ENCODE data around the gene VDAC2.

Gene VDAC2, protein sequence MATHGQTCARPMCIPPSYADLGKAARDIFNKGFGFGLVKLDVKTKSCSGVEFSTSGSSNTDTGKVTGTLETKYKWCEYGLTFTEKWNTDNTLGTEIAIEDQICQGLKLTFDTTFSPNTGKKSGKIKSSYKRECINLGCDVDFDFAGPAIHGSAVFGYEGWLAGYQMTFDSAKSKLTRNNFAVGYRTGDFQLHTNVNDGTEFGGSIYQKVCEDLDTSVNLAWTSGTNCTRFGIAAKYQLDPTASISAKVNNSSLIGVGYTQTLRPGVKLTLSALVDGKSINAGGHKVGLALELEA

DNA sequence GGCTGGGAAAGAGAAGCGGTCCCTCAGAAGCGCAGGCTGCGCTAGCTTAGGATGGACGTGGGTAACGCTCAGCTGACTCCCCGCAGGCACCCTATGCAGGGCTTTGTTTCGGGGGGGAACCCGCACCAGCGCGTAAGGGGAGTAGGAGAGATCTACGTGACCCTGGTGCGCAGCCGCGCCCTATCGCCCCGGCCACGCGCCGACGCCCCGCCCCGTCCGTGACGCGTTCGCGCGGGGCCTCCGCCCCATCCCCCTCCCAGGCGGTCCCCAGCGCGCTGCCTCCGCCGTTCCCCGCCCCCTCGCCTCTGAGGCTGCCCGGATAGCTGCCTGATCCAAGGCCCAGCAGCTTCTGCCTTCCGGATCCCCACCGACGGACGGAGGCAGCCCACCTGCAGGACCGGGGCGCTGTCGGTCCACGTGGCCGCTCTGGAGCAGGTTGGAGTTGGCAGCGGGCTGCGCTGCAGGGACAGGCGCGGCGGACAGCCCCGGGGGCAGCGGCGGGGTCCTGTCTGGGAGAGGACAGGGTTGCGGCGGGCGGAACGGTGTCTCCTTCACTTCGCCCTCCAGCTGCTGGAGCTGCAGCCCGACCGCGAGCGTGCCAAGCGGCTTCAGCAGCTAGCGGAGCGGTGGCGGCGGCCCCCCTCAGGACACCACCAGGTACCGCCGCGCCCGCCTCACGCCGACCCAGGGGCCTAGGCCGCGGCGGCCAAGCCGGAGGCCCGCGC is at the start of gene VDAC2:
Gene VDAC2, plus strand, starts transcription at position 515 of the 725 bp plus-strand sequence. CDS start 363 bp downstream, outside the sequence.
- H3K36me3 ChIP-seq (ENCODE audit: control insufficient read depth in 2 of 2, insufficient read depth in 2 of 2, low read length in 2 of 2), result peaks cover 17 to 26% of the 10 kb centered on the region in 2 donors
- no peaks in the 10 kb centered on the region for H3K27me3 ChIP-seq (ENCODE audit: control insufficient read depth in 2 of 2, insufficient read depth in 2 of 2, low read length in 2 of 2)
- H3K4me3 ChIP-seq (ENCODE audit: low read length in 2 of 2), result peak within 1 kb of the TSS; percentile 96
- H3K27ac ChIP-seq (ENCODE audit: low read depth in 2 of 2, low read length in 2 of 2), result peak within 1 kb of the TSS; percentile 95 to 100
- peaks cover 16 to 20% of the 10 kb centered on the region in 2 donors for H3K4me1 ChIP-seq (ENCODE audit: control insufficient read depth in 2 of 2, insufficient read depth in 2 of 2, low read length in 2 of 2)
- peak within 1 kb of the TSS; percentile 92 to 100 for H3K9ac ChIP-seq (ENCODE audit: low read depth in 1 of 2, low read length in 2 of 2)
- no peaks in the 10 kb centered on the region for H3K9me3 ChIP-seq (ENCODE audit: control insufficient read depth in 2 of 2, low read length in 2 of 2)

DNA sequence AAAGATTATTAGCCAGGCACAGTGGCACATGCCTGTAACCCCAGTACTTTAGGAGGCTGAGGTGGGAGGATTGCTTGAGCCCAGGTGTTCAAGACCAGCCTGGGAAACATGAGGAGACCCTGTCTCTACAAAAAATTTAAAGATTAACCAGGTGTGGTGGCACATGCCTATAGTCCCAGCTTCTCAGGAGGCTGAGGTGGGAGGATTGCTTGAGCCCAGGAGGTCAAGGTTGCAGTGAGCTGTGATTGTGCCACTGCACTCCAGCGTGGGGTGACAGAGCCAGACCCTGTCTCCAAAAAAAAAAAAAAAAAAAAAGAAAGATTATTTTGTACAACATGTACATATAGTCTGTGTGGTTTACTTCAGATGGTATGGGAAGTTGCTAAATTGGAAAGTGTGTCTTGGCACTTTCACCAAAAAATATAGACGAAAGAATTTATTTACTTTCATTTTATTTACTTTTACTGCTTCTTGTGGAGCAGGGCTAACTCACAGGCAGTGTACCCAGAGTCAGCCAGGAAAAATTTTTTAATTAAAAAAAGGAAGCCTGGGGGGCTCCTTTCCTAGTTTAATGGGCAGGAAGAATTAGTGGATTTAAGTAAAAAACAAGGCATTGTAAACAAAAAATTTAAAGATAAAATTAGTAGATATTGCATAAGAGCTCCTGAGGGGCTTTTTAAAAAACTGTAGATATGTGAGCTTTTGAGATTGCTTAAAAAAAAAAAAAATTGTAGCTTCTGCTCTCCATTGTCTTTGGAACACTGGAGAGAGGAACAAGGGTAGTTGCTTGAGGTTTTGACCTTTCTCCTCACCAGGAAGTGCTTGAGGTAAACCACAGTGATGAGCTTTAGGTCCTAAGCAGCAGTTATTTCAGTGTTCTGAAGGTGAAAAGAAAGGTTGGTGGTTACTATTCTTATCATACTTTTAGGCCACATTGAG is 44.6 kb upstream of the VDAC2 start:
- H3K27me3 ChIP-seq (ENCODE audit: control insufficient read depth in 2 of 2, insufficient read depth in 2 of 2, low read length in 2 of 2), result no peaks in the 10 kb centered on the region
- H3K9me3 ChIP-seq (ENCODE audit: control insufficient read depth in 2 of 2, low read length in 2 of 2), result no peaks in the 10 kb centered on the region
- no peaks in the 10 kb centered on the region for H3K36me3 ChIP-seq (ENCODE audit: control insufficient read depth in 2 of 2, insufficient read depth in 2 of 2, low read length in 2 of 2)
- no peak overlapping the region for H3K4me3 ChIP-seq (ENCODE audit: low read length in 2 of 2)
- no peak overlapping the region for H3K9ac ChIP-seq (ENCODE audit: low read depth in 1 of 2, low read length in 2 of 2)
- H3K4me1 ChIP-seq (ENCODE audit: control insufficient read depth in 2 of 2, insufficient read depth in 2 of 2, low read length in 2 of 2), result peaks cover 2 to 5% of the 10 kb centered on the region in 2 donors
- H3K27ac ChIP-seq (ENCODE audit: low read depth in 2 of 2, low read length in 2 of 2), result no peak overlapping the region

DNA sequence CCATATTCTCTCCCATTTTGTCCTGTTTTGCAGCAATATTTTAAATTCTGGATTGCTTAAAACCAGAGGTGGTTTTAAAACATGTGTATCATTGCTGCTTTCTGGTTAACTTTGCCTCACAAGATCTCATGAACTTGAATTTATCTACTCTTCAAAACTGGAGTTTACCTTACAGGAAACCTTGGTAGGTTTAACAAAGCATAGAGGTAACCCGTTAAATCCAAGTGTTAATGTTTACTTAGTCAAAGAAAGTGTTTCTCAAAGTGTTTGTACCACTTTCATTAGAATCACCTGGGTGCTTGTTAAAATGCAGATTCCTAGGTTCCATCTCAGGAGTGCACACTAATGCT is 44.0 kb upstream of the VDAC2 start:
- H3K27ac ChIP-seq (ENCODE audit: low read depth in 2 of 2, low read length in 2 of 2), result no peak overlapping the region
- H3K4me1 ChIP-seq (ENCODE audit: control insufficient read depth in 2 of 2, insufficient read depth in 2 of 2, low read length in 2 of 2), result peaks cover 2 to 5% of the 10 kb centered on the region in 2 donors
- H3K9me3 ChIP-seq (ENCODE audit: control insufficient read depth in 2 of 2, low read length in 2 of 2), result no peaks in the 10 kb centered on the region
- H3K27me3 ChIP-seq (ENCODE audit: control insufficient read depth in 2 of 2, insufficient read depth in 2 of 2, low read length in 2 of 2), result no peaks in the 10 kb centered on the region
- H3K9ac ChIP-seq (ENCODE audit: low read depth in 1 of 2, low read length in 2 of 2), result no peak overlapping the region
- no peaks in the 10 kb centered on the region for H3K36me3 ChIP-seq (ENCODE audit: control insufficient read depth in 2 of 2, insufficient read depth in 2 of 2, low read length in 2 of 2)
- H3K4me3 ChIP-seq (ENCODE audit: low read length in 2 of 2), result no peak overlapping the region

DNA sequence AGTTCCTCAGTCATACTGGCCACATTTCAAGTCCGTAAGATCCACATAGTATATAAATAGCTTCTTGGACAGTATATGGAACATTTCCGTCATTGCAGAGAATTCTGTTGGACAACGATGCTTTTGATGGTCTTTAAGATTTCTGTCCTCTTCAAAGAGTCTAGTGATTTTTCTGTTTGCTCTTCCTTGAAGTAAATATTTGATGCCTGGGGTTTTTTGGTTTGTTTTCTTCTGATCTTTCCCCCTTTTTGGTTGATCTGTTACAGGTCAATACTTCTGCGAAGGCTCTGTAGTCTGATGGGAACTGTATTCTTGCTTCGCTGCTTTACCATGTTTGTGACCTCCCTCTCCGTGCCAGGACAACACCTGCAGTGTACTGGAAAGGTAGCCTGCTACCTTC is 42.3 kb upstream of the VDAC2 start:
- no peak overlapping the region for H3K27ac ChIP-seq (ENCODE audit: low read depth in 2 of 2, low read length in 2 of 2)
- no peak overlapping the region for H3K4me3 ChIP-seq (ENCODE audit: low read length in 2 of 2)
- no peaks in the 10 kb centered on the region for H3K9me3 ChIP-seq (ENCODE audit: control insufficient read depth in 2 of 2, low read length in 2 of 2)
- no peaks in the 10 kb centered on the region for H3K27me3 ChIP-seq (ENCODE audit: control insufficient read depth in 2 of 2, insufficient read depth in 2 of 2, low read length in 2 of 2)
- H3K36me3 ChIP-seq (ENCODE audit: control insufficient read depth in 2 of 2, insufficient read depth in 2 of 2, low read length in 2 of 2), result no peaks in the 10 kb centered on the region
- no peak overlapping the region for H3K9ac ChIP-seq (ENCODE audit: low read depth in 1 of 2, low read length in 2 of 2)
- H3K4me1 ChIP-seq (ENCODE audit: control insufficient read depth in 2 of 2, insufficient read depth in 2 of 2, low read length in 2 of 2), result peaks cover 2 to 5% of the 10 kb centered on the region in 2 donors

DNA sequence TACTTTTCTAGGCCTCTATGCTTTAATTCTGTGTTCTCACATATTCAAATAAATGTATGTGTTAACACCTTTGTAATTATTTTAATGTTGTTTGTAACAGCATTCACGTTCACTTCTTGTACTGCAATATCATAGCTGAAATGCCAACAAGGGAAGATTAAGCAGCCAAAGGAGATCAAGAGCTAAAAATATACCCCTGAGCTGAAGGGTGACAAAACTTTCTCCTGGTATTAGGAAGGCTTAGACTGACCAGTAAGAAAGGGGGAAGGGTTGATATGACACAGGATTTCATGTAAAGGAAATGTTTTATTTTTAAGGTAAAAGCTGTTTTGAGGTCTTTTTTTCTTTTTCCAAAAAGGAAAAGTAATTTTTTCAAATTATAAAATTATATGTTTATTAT is 40.4 kb upstream of the VDAC2 start:
- H3K4me3 ChIP-seq (ENCODE audit: low read length in 2 of 2), result no peak overlapping the region
- H3K36me3 ChIP-seq (ENCODE audit: control insufficient read depth in 2 of 2, insufficient read depth in 2 of 2, low read length in 2 of 2), result no peaks in the 10 kb centered on the region
- H3K27me3 ChIP-seq (ENCODE audit: control insufficient read depth in 2 of 2, insufficient read depth in 2 of 2, low read length in 2 of 2), result no peaks in the 10 kb centered on the region
- H3K27ac ChIP-seq (ENCODE audit: low read depth in 2 of 2, low read length in 2 of 2), result no peak overlapping the region
- no peak overlapping the region for H3K9ac ChIP-seq (ENCODE audit: low read depth in 1 of 2, low read length in 2 of 2)
- peaks cover 2 to 5% of the 10 kb centered on the region in 2 donors for H3K4me1 ChIP-seq (ENCODE audit: control insufficient read depth in 2 of 2, insufficient read depth in 2 of 2, low read length in 2 of 2)
- H3K9me3 ChIP-seq (ENCODE audit: control insufficient read depth in 2 of 2, low read length in 2 of 2), result no peaks in the 10 kb centered on the region

DNA sequence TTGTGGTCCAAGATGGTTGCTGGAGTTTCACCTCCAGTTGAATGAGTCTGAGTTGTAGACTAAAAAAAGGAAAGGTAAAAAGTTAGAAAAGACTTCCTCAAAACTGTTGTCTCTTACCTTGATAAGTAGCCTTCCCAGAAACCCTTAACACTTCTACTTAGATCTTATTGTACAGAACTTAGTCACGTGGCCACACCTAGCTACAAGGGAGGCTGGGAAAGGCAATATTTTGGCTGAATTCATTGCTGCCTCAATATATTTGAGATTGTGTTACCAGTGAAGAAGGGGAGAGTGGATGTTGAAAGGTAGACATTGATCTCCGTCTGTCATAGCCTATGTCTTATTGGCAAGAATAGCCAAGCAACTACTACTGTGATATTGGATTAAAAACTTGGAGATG is 35.5 kb upstream of the VDAC2 start:
- no peaks in the 10 kb centered on the region for H3K27me3 ChIP-seq (ENCODE audit: control insufficient read depth in 2 of 2, insufficient read depth in 2 of 2, low read length in 2 of 2)
- no peak overlapping the region for H3K9ac ChIP-seq (ENCODE audit: low read depth in 1 of 2, low read length in 2 of 2)
- H3K36me3 ChIP-seq (ENCODE audit: control insufficient read depth in 2 of 2, insufficient read depth in 2 of 2, low read length in 2 of 2), result peaks cover 10 to 12% of the 10 kb centered on the region in 2 donors
- H3K9me3 ChIP-seq (ENCODE audit: control insufficient read depth in 2 of 2, low read length in 2 of 2), result no peaks in the 10 kb centered on the region
- H3K27ac ChIP-seq (ENCODE audit: low read depth in 2 of 2, low read length in 2 of 2), result no peak overlapping the region
- H3K4me1 ChIP-seq (ENCODE audit: control insufficient read depth in 2 of 2, insufficient read depth in 2 of 2, low read length in 2 of 2), result no peaks in the 10 kb centered on the region
- no peak overlapping the region for H3K4me3 ChIP-seq (ENCODE audit: low read length in 2 of 2)

DNA sequence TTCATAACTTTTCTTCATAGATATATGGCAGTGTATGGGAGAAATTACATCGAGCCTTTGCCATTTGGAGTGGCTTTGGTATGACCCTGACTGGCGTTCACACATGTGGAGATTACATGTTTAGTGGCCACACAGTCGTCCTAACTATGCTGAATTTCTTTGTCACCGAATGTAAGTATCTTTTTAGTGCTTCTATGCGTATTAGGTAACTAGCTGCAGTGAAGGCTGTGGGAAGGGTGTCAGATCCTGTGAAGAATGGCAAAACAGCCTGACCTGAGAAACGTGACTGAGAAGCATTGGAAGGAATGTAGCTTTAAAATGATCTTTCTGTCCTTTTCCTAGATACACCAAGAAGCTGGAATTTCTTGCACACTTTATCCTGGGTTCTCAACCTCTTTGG is 34.5 kb upstream of the VDAC2 start:
- Histone ChIP-seq H3K4me1 (ENCODE audit: control insufficient read depth in 2 of 2, insufficient read depth in 2 of 2, low read length in 2 of 2) (peaks cover 0 to 2% of the 10 kb centered on the region in 2 donors), H3K27me3 (ENCODE audit: control insufficient read depth in 2 of 2, insufficient read depth in 2 of 2, low read length in 2 of 2) (no peaks in the 10 kb centered on the region), H3K4me3 (ENCODE audit: low read length in 2 of 2) (no peak overlapping the region), H3K27ac (ENCODE audit: low read depth in 2 of 2, low read length in 2 of 2) (no peak overlapping the region), H3K36me3 (ENCODE audit: control insufficient read depth in 2 of 2, insufficient read depth in 2 of 2, low read length in 2 of 2) (peaks cover 10 to 12% of the 10 kb centered on the region in 2 donors), H3K9me3 (ENCODE audit: control insufficient read depth in 2 of 2, low read length in 2 of 2) (no peaks in the 10 kb centered on the region), H3K9ac (ENCODE audit: low read depth in 1 of 2, low read length in 2 of 2) (no peak overlapping the region)

DNA sequence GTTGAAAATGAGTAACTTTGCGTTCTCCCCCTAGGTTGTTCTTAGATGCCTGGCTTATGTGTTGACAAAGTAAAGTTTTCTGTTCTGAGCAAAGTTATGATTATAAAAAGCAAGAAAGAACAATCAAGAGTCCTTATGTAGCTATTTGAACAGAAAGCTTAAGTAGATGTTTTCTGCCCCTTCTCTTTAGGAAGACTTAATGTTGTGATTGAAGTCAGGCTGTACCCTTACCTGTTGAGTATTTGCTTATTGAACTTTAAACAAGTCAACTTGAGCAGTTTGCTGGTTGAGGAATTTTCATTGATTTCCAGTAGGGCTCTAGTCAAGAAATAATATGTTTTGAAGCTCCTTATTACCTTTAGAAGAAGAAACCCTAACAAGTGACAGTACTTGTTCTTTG is 33.9 kb upstream of the VDAC2 start:
- H3K9me3 ChIP-seq (ENCODE audit: control insufficient read depth in 2 of 2, low read length in 2 of 2), result no peaks in the 10 kb centered on the region
- no peaks in the 10 kb centered on the region for H3K27me3 ChIP-seq (ENCODE audit: control insufficient read depth in 2 of 2, insufficient read depth in 2 of 2, low read length in 2 of 2)
- H3K27ac ChIP-seq (ENCODE audit: low read depth in 2 of 2, low read length in 2 of 2), result no peak overlapping the region
- H3K4me1 ChIP-seq (ENCODE audit: control insufficient read depth in 2 of 2, insufficient read depth in 2 of 2, low read length in 2 of 2), result peaks cover 0 to 4% of the 10 kb centered on the region in 2 donors
- H3K36me3 ChIP-seq (ENCODE audit: control insufficient read depth in 2 of 2, insufficient read depth in 2 of 2, low read length in 2 of 2), result peaks cover 10 to 12% of the 10 kb centered on the region in 2 donors
- H3K4me3 ChIP-seq (ENCODE audit: low read length in 2 of 2), result no peak overlapping the region
- H3K9ac ChIP-seq (ENCODE audit: low read depth in 1 of 2, low read length in 2 of 2), result no peak overlapping the region

DNA sequence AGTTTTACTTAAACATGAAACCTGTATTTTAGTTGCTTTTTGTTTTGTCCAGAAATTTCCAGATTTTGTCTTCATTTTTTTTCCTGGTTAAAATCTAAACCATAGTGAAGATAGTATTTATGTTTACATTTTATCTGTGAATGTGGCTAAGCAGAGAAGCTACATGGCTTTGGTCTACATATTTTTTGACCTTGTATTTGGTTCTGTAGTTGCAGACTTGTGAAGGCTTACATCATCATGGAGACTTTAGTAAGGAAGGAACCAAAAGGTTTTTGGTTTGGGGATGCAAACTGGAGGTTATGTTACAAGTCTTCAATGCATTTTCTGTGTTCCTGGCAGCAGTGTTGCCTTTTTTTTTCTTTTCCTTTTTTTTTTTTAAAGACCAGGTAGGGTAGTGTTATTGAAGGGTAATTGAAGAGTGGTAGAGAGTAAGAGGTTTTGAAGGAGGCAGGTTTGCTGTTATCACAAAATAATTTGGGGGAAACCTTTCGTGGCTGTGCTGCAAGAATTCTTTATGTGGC is 30.9 kb upstream of the VDAC2 start:
- H3K4me3 ChIP-seq (ENCODE audit: low read length in 2 of 2), result no peak overlapping the region
- peaks cover 10 to 12% of the 10 kb centered on the region in 2 donors for H3K36me3 ChIP-seq (ENCODE audit: control insufficient read depth in 2 of 2, insufficient read depth in 2 of 2, low read length in 2 of 2)
- no peaks in the 10 kb centered on the region for H3K27me3 ChIP-seq (ENCODE audit: control insufficient read depth in 2 of 2, insufficient read depth in 2 of 2, low read length in 2 of 2)
- no peak overlapping the region for H3K9ac ChIP-seq (ENCODE audit: low read depth in 1 of 2, low read length in 2 of 2)
- no peaks in the 10 kb centered on the region for H3K9me3 ChIP-seq (ENCODE audit: control insufficient read depth in 2 of 2, low read length in 2 of 2)
- peaks cover 0 to 4% of the 10 kb centered on the region in 2 donors for H3K4me1 ChIP-seq (ENCODE audit: control insufficient read depth in 2 of 2, insufficient read depth in 2 of 2, low read length in 2 of 2)
- H3K27ac ChIP-seq (ENCODE audit: low read depth in 2 of 2, low read length in 2 of 2), result no peak overlapping the region
